ENCODE results near the gene LGALS1.

- TF ChIP-seq CTCF (conservative IDR thresholded peaks at IDR 0.05; ENCODE audit: low read depth, low read length): no peak
- TF ChIP-seq EZH2 (IDR thresholded peaks at IDR 0.05; ENCODE audit: low read length, unreplicated experiment): no peak
Observed at GRCh38 chr22:37660709-37661045, 14.8 kb upstream of the LGALS1 start.
